ENCODE data around the gene FCHO2. TPM values are rescaled to one million over a fixed set of nuclear protein-coding genes. Genes with fewer than 3 reads are reported as not detected.
"Not testable (repeated sequence)": the region's sequence is repeated elsewhere in the genome, so short reads cannot be mapped to it uniquely, and the experiment has no call there.

Gene FCHO2
- total RNA-seq, 2 donors from 2014 or later = 2.3 to 2.4 TPM

GRCh38 chr5:73024946-73025544 lies 69.2 kb downstream of the FCHO2 start:
- not testable (repeated sequence) for H3K36me3 Mint-ChIP-seq (ENCODE audit: insufficient read depth in 2 of 2); H3K4me1 Mint-ChIP-seq (ENCODE audit: low read depth); ATAC-seq (replicated peaks in 1 of 2); H3K27ac Mint-ChIP-seq; H3K9me3 Mint-ChIP-seq; H3K4me3 Mint-ChIP-seq; DNase-seq; H3K27me3 Mint-ChIP-seq (ENCODE audit: low read depth)

- no peak for ATAC-seq (replicated peaks in 1 of 2)
- Mint-ChIP-seq H3K4me1 (ENCODE audit: low read depth) (no peaks in the 10 kb centered on the region), H3K27ac (no peak overlapping the region), H3K4me3 (no peak overlapping the region), H3K27me3 (ENCODE audit: low read depth) (peaks cover 6% of the 10 kb centered on the region), H3K36me3 (ENCODE audit: insufficient read depth in 2 of 2) (no peaks in the 10 kb centered on the region), H3K9me3 (no peaks in the 10 kb centered on the region)
- no peak for DNase-seq
These were observed 71.5 kb downstream of the FCHO2 start for GRCh38 chr5:73027361-73027760.

GRCh38 chr5:73027816-73028215 lies 72.0 kb downstream of the FCHO2 start:
- Mint-ChIP-seq H3K4me1 (ENCODE audit: low read depth) (no peaks in the 10 kb centered on the region), H3K27me3 (ENCODE audit: low read depth) (peaks cover 2% of the 10 kb centered on the region), H3K27ac (no peak overlapping the region), H3K9me3 (no peaks in the 10 kb centered on the region), H3K36me3 (ENCODE audit: insufficient read depth in 2 of 2) (no peaks in the 10 kb centered on the region), H3K4me3 (no peak overlapping the region)
- no peak for DNase-seq
- ATAC-seq (replicated peaks in 1 of 2) = no peak

- no peak overlapping the region for H3K4me3 Mint-ChIP-seq
- no peaks in the 10 kb centered on the region for H3K9me3 Mint-ChIP-seq
- ATAC-seq (replicated peaks in 1 of 2) = no peak
- H3K36me3 Mint-ChIP-seq (ENCODE audit: insufficient read depth in 2 of 2) = no peaks in the 10 kb centered on the region
- H3K27ac Mint-ChIP-seq = no peak overlapping the region
- no peak for DNase-seq
- H3K27me3 Mint-ChIP-seq (ENCODE audit: low read depth) = no peaks in the 10 kb centered on the region
- no peaks in the 10 kb centered on the region for H3K4me1 Mint-ChIP-seq (ENCODE audit: low read depth)
These were observed 73.3 kb downstream of the FCHO2 start for GRCh38 chr5:73028991-73029595.

GRCh38 chr5:73030531-73030930 lies 74.7 kb downstream of the FCHO2 start:
- Mint-ChIP-seq H3K4me1 (ENCODE audit: low read depth) (no peaks in the 10 kb centered on the region), H3K9me3 (no peaks in the 10 kb centered on the region), H3K36me3 (ENCODE audit: insufficient read depth in 2 of 2) (no peaks in the 10 kb centered on the region), H3K27ac (no peak overlapping the region), H3K4me3 (no peak overlapping the region), H3K27me3 (ENCODE audit: low read depth) (no peaks in the 10 kb centered on the region)
- DNase-seq = no peak
- no peak for ATAC-seq (replicated peaks in 1 of 2)

- Mint-ChIP-seq H3K27ac (no peak overlapping the region), H3K4me3 (no peak overlapping the region), H3K36me3 (ENCODE audit: insufficient read depth in 2 of 2) (no peaks in the 10 kb centered on the region), H3K27me3 (ENCODE audit: low read depth) (no peaks in the 10 kb centered on the region), H3K4me1 (ENCODE audit: low read depth) (no peaks in the 10 kb centered on the region), H3K9me3 (no peaks in the 10 kb centered on the region)
- ATAC-seq (replicated peaks in 1 of 2) (no peak), DNase-seq (no peak)
These were observed 75.2 kb downstream of the FCHO2 start for GRCh38 chr5:73030995-73031394.

- H3K4me1 Mint-ChIP-seq (ENCODE audit: low read depth) = no peaks in the 10 kb centered on the region
- H3K36me3 Mint-ChIP-seq (ENCODE audit: insufficient read depth in 2 of 2) = no peaks in the 10 kb centered on the region
- no peak overlapping the region for H3K4me3 Mint-ChIP-seq
- no peaks in the 10 kb centered on the region for H3K9me3 Mint-ChIP-seq
- H3K27me3 Mint-ChIP-seq (ENCODE audit: low read depth) = no peaks in the 10 kb centered on the region
- ATAC-seq (replicated peaks in 1 of 2) = no peak
- no peak overlapping the region for H3K27ac Mint-ChIP-seq
- DNase-seq = no peak
These were observed 76.0 kb downstream of the FCHO2 start for GRCh38 chr5:73031839-73032238.

GRCh38 chr5:73032635-73033034 lies 76.8 kb downstream of the FCHO2 start:
- H3K4me1 Mint-ChIP-seq (ENCODE audit: low read depth) = no peaks in the 10 kb centered on the region
- H3K36me3 Mint-ChIP-seq (ENCODE audit: insufficient read depth in 2 of 2) = no peaks in the 10 kb centered on the region
- no peaks in the 10 kb centered on the region for H3K27me3 Mint-ChIP-seq (ENCODE audit: low read depth)
- no peaks in the 10 kb centered on the region for H3K9me3 Mint-ChIP-seq
- no peak overlapping the region for H3K27ac Mint-ChIP-seq
- DNase-seq (no peak), ATAC-seq (replicated peaks in 1 of 2) (no peak)
- H3K4me3 Mint-ChIP-seq = no peak overlapping the region

- Mint-ChIP-seq H3K9me3 (no peaks in the 10 kb centered on the region), H3K36me3 (ENCODE audit: insufficient read depth in 2 of 2) (no peaks in the 10 kb centered on the region), H3K4me3 (no peak overlapping the region), H3K27me3 (ENCODE audit: low read depth) (no peaks in the 10 kb centered on the region), H3K4me1 (ENCODE audit: low read depth) (no peaks in the 10 kb centered on the region), H3K27ac (no peak overlapping the region)
- DNase-seq (no peak), ATAC-seq (replicated peaks in 1 of 2) (no peak)
These were observed 81.7 kb downstream of the FCHO2 start for GRCh38 chr5:73037545-73037944.

- no peak overlapping the region for H3K4me3 Mint-ChIP-seq
- no peak overlapping the region for H3K27ac Mint-ChIP-seq
- no peak for DNase-seq
- H3K4me1 Mint-ChIP-seq (ENCODE audit: low read depth) = no peaks in the 10 kb centered on the region
- no peak for ATAC-seq (replicated peaks in 1 of 2)
- no peaks in the 10 kb centered on the region for H3K27me3 Mint-ChIP-seq (ENCODE audit: low read depth)
- no peaks in the 10 kb centered on the region for H3K36me3 Mint-ChIP-seq (ENCODE audit: insufficient read depth in 2 of 2)
- H3K9me3 Mint-ChIP-seq = no peaks in the 10 kb centered on the region
These were observed 83.2 kb downstream of the FCHO2 start for GRCh38 chr5:73039082-73039481.

- DNase-seq (no peak), ATAC-seq (replicated peaks in 1 of 2) (no peak)
- no peak overlapping the region for H3K27ac Mint-ChIP-seq
- H3K36me3 Mint-ChIP-seq (ENCODE audit: insufficient read depth in 2 of 2) = no peaks in the 10 kb centered on the region
- peaks cover 1 to 3% of the 10 kb centered on the region in 2 donors for H3K9me3 Mint-ChIP-seq
- H3K4me1 Mint-ChIP-seq (ENCODE audit: low read depth) = no peaks in the 10 kb centered on the region
- H3K4me3 Mint-ChIP-seq = no peak overlapping the region
- no peaks in the 10 kb centered on the region for H3K27me3 Mint-ChIP-seq (ENCODE audit: low read depth)
These were observed 87.2 kb downstream of the FCHO2 start for GRCh38 chr5:73042993-73043392.

GRCh38 chr5:73044546-73044945 lies 88.7 kb downstream of the FCHO2 start:
- DNase-seq = no peak
- peaks cover 1 to 3% of the 10 kb centered on the region in 2 donors for H3K9me3 Mint-ChIP-seq

GRCh38 chr5:73045623-73046022 lies 89.8 kb downstream of the FCHO2 start:
- Mint-ChIP-seq H3K9me3 (peaks cover 1 to 3% of the 10 kb centered on the region in 2 donors), H3K36me3 (ENCODE audit: insufficient read depth in 2 of 2) (no peaks in the 10 kb centered on the region), H3K27me3 (ENCODE audit: low read depth) (no peaks in the 10 kb centered on the region), H3K4me3 (no peak overlapping the region), H3K4me1 (ENCODE audit: low read depth) (no peaks in the 10 kb centered on the region), H3K27ac (no peak overlapping the region)
- DNase-seq (no peak), ATAC-seq (replicated peaks in 1 of 2) (no peak)

More at GRCh38 chr5:73044546-73044945, 88.7 kb downstream of the FCHO2 start:
- Mint-ChIP-seq H3K27me3 (ENCODE audit: low read depth) (no peaks in the 10 kb centered on the region), H3K4me1 (ENCODE audit: low read depth) (no peaks in the 10 kb centered on the region), H3K36me3 (ENCODE audit: insufficient read depth in 2 of 2) (no peaks in the 10 kb centered on the region), H3K27ac (no peak overlapping the region), H3K4me3 (no peak overlapping the region)
- no peak for ATAC-seq (replicated peaks in 1 of 2)

GRCh38 chr5:73061593-73061992 lies 105.8 kb downstream of the FCHO2 start:
- H3K4me3 Mint-ChIP-seq = no peak overlapping the region
- no peak for DNase-seq
- no peaks in the 10 kb centered on the region for H3K36me3 Mint-ChIP-seq (ENCODE audit: insufficient read depth in 2 of 2)
- H3K27ac Mint-ChIP-seq = no peak overlapping the region
- no peaks in the 10 kb centered on the region for H3K9me3 Mint-ChIP-seq
- ATAC-seq (replicated peaks in 1 of 2) = no peak
- peaks cover 15% of the 10 kb centered on the region for H3K27me3 Mint-ChIP-seq (ENCODE audit: low read depth)
- no peaks in the 10 kb centered on the region for H3K4me1 Mint-ChIP-seq (ENCODE audit: low read depth)

Data from activated T-cell treated with anti-CD3 and anti-CD28 coated beads, Interleukin-2, amount 50 U/mL, for 72 hours (primary cell).